Measurements from ENCODE around the gene SEC14L3. TPM values are rescaled to one million over a fixed set of nuclear protein-coding genes. Genes with fewer than 3 reads are reported as not detected.
"Not testable (repeated sequence)": the region's sequence is repeated elsewhere in the genome, so short reads cannot be mapped to it uniquely, and the experiment has no call there.

The SEC14L3 gene
- total RNA-seq, 1 donor from 2014 or later: not detected

DNA sequence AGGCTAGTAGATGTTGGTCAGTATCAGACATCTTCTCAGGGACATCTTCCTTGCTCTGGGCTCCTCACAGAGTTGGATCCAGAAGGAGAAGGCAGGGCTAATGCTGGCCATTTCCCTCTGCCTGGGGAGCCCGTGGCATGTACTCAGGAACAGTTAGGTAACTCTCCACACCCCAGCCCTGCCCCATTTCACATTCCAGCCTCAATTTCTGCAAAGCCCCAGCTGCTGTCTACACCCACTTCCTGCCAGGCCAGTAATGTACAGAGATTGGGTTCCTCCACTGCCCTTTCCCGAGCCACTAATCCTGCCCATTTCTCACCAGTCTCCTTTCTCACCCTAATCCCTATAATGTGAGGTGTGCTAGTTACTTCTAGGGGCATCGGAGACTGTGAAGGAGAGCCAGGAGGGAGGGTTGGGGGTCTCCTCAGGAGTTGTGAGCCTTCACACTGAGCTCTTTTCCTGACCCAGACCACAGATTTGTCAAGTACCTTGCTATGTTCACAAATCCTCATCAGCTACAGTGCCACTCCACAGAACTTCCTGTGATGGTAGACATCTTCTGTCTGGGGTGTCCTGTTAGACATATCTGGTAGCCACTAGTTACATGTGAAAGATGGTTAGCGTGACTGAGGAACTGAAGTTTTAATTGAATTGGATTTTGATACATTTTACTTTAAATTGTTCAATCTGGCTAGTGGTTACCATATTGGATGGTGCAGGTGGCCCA, 1.3 kb upstream of the SEC14L3 start:
- Mint-ChIP-seq H3K4me3 (no peak overlapping the region), H3K4me1 (no peaks in the 10 kb centered on the region), H3K9me3 (no peaks in the 10 kb centered on the region), H3K27me3 (peaks cover 19% of the 10 kb centered on the region), H3K27ac (no peak overlapping the region), H3K36me3 (ENCODE audit: low read depth) (no peaks in the 10 kb centered on the region)
- ChIA-PET POLR2A (no interaction called here), CTCF (no interaction called here)
- DNase-seq (no peak), ATAC-seq (ENCODE audit: low read depth) (no peak)
- TF ChIP-seq, protein P1, sequence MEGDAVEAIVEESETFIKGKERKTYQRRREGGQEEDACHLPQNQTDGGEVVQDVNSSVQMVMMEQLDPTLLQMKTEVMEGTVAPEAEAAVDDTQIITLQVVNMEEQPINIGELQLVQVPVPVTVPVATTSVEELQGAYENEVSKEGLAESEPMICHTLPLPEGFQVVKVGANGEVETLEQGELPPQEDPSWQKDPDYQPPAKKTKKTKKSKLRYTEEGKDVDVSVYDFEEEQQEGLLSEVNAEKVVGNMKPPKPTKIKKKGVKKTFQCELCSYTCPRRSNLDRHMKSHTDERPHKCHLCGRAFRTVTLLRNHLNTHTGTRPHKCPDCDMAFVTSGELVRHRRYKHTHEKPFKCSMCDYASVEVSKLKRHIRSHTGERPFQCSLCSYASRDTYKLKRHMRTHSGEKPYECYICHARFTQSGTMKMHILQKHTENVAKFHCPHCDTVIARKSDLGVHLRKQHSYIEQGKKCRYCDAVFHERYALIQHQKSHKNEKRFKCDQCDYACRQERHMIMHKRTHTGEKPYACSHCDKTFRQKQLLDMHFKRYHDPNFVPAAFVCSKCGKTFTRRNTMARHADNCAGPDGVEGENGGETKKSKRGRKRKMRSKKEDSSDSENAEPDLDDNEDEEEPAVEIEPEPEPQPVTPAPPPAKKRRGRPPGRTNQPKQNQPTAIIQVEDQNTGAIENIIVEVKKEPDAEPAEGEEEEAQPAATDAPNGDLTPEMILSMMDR (IDR thresholded peaks at IDR 0.05): no peak
- intact Hi-C loops (cut with micrococcal nuclease): no loop called here

DNA sequence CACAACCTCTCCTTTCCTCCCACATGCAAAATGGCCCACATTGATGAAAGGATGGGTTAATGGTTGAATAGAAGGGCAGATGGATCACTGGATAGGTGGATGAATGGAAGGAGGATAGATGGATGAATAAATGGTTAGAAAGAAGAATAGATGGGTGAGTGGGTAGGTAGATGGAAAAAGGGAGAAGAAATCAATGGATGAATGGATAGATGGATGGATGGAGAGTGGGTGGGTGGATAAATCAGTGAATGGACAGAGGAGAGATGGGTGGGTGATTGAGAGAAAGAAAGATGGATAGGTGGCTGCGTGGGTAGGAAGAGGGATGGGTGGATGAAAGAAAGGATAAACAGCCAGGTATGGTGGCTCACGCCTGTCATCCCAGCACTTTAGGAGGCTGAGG, 1.2 kb downstream of the SEC14L3 start:
- no peak for ATAC-seq (ENCODE audit: low read depth)
- H3K36me3 Mint-ChIP-seq (ENCODE audit: low read depth): no peaks in the 10 kb centered on the region
- ChIA-PET POLR2A (no interaction called here), CTCF (no interaction called here)
- H3K27me3 Mint-ChIP-seq: peaks cover 21% of the 10 kb centered on the region
- H3K27ac Mint-ChIP-seq: no peak overlapping the region
- no peaks in the 10 kb centered on the region for H3K9me3 Mint-ChIP-seq
- TF ChIP-seq, protein P1 (IDR thresholded peaks at IDR 0.05): no peak
- no peak overlapping the region for H3K4me3 Mint-ChIP-seq
- H3K4me1 Mint-ChIP-seq: no peaks in the 10 kb centered on the region
- no peak for DNase-seq
- intact Hi-C loops (cut with micrococcal nuclease): no loop called here

DNA sequence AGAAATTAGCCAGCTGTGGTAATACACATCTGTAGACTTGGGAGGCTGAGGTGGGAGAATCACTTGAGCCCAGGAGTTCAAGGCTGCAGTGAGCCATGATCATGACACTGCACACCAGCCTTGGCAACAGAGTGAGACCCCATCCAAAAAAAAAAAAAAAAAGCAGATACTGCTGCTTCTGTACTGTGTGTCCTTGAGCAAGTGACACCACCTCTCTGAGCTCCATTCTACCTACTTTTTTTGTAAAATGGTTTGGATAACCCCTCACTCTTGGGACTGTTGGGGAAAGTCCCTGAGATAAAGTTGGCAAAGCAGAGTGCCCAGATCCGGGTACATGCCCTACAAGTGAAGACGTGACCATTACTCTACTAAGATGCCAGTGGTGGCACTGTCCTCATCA, 2.7 kb downstream of the SEC14L3 start:
- Mint-ChIP-seq H3K4me1 (no peaks in the 10 kb centered on the region), H3K9me3 (no peaks in the 10 kb centered on the region), H3K4me3 (no peak overlapping the region), H3K27me3 (peaks cover 30% of the 10 kb centered on the region), H3K27ac (no peak overlapping the region), H3K36me3 (ENCODE audit: low read depth) (no peaks in the 10 kb centered on the region)
- ChIA-PET POLR2A (no interaction called here), CTCF (no interaction called here)
- TF ChIP-seq, protein P1 (IDR thresholded peaks at IDR 0.05): no peak
- no peak for DNase-seq
- no peak for ATAC-seq (ENCODE audit: low read depth)
- intact Hi-C loops (cut with micrococcal nuclease): no loop called here

DNA sequence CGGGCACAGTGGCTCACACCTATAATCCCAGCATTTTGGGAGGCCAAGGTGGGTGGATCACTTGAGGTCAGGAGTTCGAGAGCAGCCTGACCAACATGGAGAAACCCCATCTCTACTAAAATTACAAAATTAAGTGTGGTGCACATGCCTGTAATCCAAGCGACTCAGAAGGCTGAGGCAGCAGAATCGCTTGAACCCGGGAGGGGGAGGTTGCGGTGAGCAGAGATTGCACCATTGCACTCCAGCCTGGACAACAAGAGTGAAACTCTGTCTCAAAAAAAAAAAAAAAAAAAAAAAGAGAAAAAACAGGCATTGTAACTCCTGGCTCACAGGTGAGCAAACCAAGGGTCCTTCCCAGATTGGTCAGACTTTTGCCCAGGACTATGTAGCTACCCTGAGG, 11.3 kb downstream of the SEC14L3 start:
- ATAC-seq (ENCODE audit: low read depth); H3K9me3 Mint-ChIP-seq; H3K4me3 Mint-ChIP-seq; H3K36me3 Mint-ChIP-seq (ENCODE audit: low read depth); CTCF ChIA-PET; H3K27ac Mint-ChIP-seq; H3K4me1 Mint-ChIP-seq; POLR2A ChIA-PET; intact Hi-C loops (cut with micrococcal nuclease); DNase-seq: not testable (repeated sequence)
- H3K27me3 Mint-ChIP-seq: peaks cover 20% of the 10 kb centered on the region

DNA sequence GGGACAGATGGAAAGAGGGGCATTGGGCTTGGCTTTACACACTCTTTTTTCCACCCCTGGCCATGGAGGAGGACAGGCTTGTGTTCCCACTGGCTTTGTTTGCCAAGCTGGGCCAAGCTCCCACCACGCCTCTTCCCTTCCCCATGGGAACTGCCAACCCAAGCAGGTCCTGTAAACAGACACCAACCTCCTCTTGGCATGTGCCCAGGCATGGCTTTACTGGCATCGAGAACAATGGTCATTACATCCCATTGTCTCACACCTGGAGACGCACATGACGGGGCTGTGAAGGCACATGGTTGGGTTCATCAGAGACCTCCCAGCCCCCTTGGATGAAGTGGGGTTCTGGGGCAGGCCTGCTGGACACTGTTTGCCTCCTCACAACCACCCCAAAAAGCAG, 11.7 kb downstream of the SEC14L3 start:
- intact Hi-C loops (cut with micrococcal nuclease): no loop called here
- CTCF ChIA-PET: no interaction called here
- Mint-ChIP-seq H3K27ac (no peak overlapping the region), H3K9me3 (no peaks in the 10 kb centered on the region), H3K36me3 (ENCODE audit: low read depth) (no peaks in the 10 kb centered on the region), H3K27me3 (peaks cover 18% of the 10 kb centered on the region), H3K4me1 (no peaks in the 10 kb centered on the region), H3K4me3 (no peak overlapping the region)
- POLR2A ChIA-PET: no interaction called here
- DNase-seq (no peak), ATAC-seq (ENCODE audit: low read depth) (no peak)
- TF ChIP-seq, protein P1 (IDR thresholded peaks at IDR 0.05): no peak

Data from activated B cell treated with CpG ODN at 0.5 μM for 24 hours (primary cell).